ENCODE data around the gene SUN3. TPM values are rescaled to one million over a fixed set of nuclear protein-coding genes. Genes with fewer than 3 reads are reported as not detected.

SUN3 gene
- polyA plus RNA-seq, 2 of the 4 experiments (the other 2 are of a cell fraction): not detected

DNA sequence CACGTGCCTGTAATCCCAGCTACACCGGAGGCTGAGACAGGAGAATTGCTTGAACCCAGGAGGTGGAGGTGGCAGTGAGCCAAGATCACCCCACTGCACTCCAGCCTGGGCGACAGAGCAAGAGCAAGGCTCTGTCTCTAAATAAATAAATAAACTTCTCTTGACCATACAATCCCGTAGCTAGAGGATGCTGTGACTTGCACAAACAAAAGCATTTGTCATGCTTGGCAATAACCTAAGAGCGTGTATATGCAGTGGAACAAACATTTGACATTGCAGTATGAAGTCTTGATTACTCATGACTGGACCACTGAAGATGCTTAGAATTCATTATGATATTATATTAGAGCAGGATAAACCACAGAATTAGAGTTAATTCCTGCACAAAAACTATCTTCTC lies 5.0 kb upstream of the SUN3 start:
- ChIA-PET POLR2A (no interaction called here), CTCF (interaction anchor here (1.0 to 6.5 kb wide), 5 partner anchors 10 to 76 kb away, joined by 3 to 35 read pairs (median 3); partner anchors contain the start of gene UPP1)
- peaks cover 11% of the 10 kb centered on the region; the same call in 1 of the 3 replicates for H3K4me1 ChIP-seq
- WGBS (ENCODE audit: missing lambda C conversion rate): 24% methylated on average over 5 of the region's 5 CpGs
- H3K4me2 ChIP-seq: no peak overlapping the region
- H3K27ac ChIP-seq: no peak overlapping the region
- no peaks in the 10 kb centered on the region for H3K9me3 ChIP-seq
- no peak for TF ChIP-seq HOXB13 (CRISPR knock-in tag; IDR thresholded peaks at IDR 0.05; ENCODE audit: low read depth)
- TF ChIP-seq, protein P1, sequence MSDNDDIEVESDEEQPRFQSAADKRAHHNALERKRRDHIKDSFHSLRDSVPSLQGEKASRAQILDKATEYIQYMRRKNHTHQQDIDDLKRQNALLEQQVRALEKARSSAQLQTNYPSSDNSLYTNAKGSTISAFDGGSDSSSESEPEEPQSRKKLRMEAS (IDR thresholded peaks at IDR 0.05): no peak
- no peak for TF ChIP-seq RCOR1 (IDR thresholded peaks at IDR 0.05; ENCODE audit: low read depth, low read length)
- no peak for TF ChIP-seq JUNB (IDR thresholded peaks at IDR 0.05)
- no peak for TF ChIP-seq FOSB (CRISPR knock-in tag; IDR thresholded peaks at IDR 0.05)
- no peak for TF ChIP-seq HOXA7 (CRISPR knock-in tag; IDR thresholded peaks at IDR 0.05)
- TF ChIP-seq CEBPB (IDR thresholded peaks at IDR 0.05): no peak
- TF ChIP-seq KDM5A (IDR thresholded peaks at IDR 0.05): no peak
- no peak for TF ChIP-seq POLR2AphosphoS2 (conservative IDR thresholded peaks at IDR 0.05; ENCODE audit: low read length)
- no peak for TF ChIP-seq JUN (IDR thresholded peaks at IDR 0.05)
- no peak for TF ChIP-seq CHD4 (IDR thresholded peaks at IDR 0.05; ENCODE audit: borderline replicate concordance)
- TF ChIP-seq ZNF302 (CRISPR knock-in tag; IDR thresholded peaks at IDR 0.05): no peak
- no peak for TF ChIP-seq FOSL2 (IDR thresholded peaks at IDR 0.05)
- TF ChIP-seq FOSL2 (CRISPR knock-in tag; IDR thresholded peaks at IDR 0.05): no peak
- TF ChIP-seq POLR2A (IDR thresholded peaks at IDR 0.05; ENCODE audit: low read length): no peak
- ATAC-seq: no peak
- peak; percentile 23 for FAIRE-seq
- no peak overlapping the region for H3K4me3 ChIP-seq
- DNase-seq (ENCODE audit: low read depth in 1 of 2, low spot score in 1 of 2): peak in 1 of 2 experiments; percentile 11

DNA sequence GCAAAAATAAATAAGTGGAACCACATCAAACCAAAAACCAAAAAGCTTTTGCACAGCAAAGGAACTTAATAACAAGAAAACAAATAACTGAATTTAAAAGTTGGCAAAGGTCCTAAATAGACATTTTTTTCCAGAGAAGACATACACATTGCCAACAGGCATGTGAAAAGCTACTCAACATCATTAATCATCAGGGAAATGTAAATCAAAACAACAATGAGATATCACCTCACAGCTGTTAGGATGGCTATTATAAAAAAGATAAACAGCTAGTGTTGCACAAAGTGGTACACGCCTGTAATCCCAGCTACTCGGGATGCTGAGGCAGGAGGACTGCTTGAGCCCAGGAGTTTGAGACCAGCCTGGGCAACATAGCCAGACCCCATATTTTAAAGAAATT lies 2.2 kb upstream of the SUN3 start:
- 41% methylated on average over 2 of the region's 2 CpGs for WGBS (ENCODE audit: missing lambda C conversion rate)
- ChIA-PET CTCF (interaction anchor here (0.8 kb wide), 1 partner anchor 78 kb away, joined by 4 read pairs; no protein-coding TSS in a partner anchor), POLR2A (no interaction called here)
- no peak for ATAC-seq
- no peak for TF ChIP-seq CHD4 (IDR thresholded peaks at IDR 0.05; ENCODE audit: borderline replicate concordance)
- TF ChIP-seq CBX8 (IDR thresholded peaks at IDR 0.05): 0 out of 2 replicates have a peak, but pooled peaks have one; percentile 39
- Histone ChIP-seq H3K4me3 (no peak overlapping the region), H3K9me3 (no peaks in the 10 kb centered on the region), H3K4me2 (no peak overlapping the region), H3K27ac (no peak overlapping the region), H3K4me1 (peaks cover 9% of the 10 kb centered on the region)
- DNase-seq (ENCODE audit: low read depth in 1 of 2, low spot score in 1 of 2): no peak
- FAIRE-seq: peak; percentile 28

DNA sequence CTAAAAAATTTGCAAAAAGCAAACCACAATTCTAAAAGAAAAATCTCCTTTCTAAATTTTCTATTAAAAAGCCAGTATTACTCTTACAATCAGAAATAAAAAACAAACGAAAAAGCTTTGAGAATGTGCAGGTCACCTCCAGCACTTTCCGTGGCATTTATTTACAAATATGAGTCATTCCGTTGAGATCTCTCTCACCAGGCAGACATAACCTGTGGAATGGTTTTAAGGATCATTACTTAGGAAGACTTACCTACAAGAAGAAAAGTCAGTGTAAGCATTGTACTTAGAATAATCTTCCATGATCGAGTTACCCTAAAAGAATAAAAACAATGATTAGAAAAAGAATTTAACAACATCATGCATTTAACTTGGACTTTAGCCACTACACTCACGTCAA lies 3.3 kb downstream of the SUN3 start:
- peaks cover 13% of the 10 kb centered on the region for H3K4me1 ChIP-seq
- peak in 1 of 2 experiments; percentile 18 for DNase-seq (ENCODE audit: low read depth in 1 of 2, low spot score in 1 of 2)
- ChIA-PET CTCF (interaction anchor here (0.6 to 1.1 kb wide), 2 partner anchors 11 to 89 kb away, joined by 3 read pairs; no protein-coding TSS in a partner anchor), POLR2A (no interaction called here)
- peaks cover 14% of the 10 kb centered on the region; the same call in 2 of the 3 replicates for H3K9me3 ChIP-seq
- no peak overlapping the region for H3K4me3 ChIP-seq
- peak; percentile 73 for FAIRE-seq
- H3K4me2 ChIP-seq: peak overlapping the region; percentile 53
- ATAC-seq: 0 out of 6 replicates have a peak, but pooled peaks of 1 of the 2 experiments have one; percentile 46
- no peak overlapping the region for H3K27ac ChIP-seq
- TF ChIP-seq FOSL2 (IDR thresholded peaks at IDR 0.05) (peak; percentile 55; the same call in 1 of the 2 replicates), FOSL2 (CRISPR knock-in tag; IDR thresholded peaks at IDR 0.05) (peak; percentile 62; the same call in 1 of the 2 replicates), JUNB (IDR thresholded peaks at IDR 0.05) (peak; percentile 23; the same call in 1 of the 2 replicates), CBX2 (IDR thresholded peaks at IDR 0.05; ENCODE audit: borderline replicate concordance, low read depth) (no peak), TP53 (CRISPR knock-in tag; IDR thresholded peaks at IDR 0.05) (no peak)
- 15% methylated on average over 5 of the region's 5 CpGs for WGBS (ENCODE audit: missing lambda C conversion rate)

DNA sequence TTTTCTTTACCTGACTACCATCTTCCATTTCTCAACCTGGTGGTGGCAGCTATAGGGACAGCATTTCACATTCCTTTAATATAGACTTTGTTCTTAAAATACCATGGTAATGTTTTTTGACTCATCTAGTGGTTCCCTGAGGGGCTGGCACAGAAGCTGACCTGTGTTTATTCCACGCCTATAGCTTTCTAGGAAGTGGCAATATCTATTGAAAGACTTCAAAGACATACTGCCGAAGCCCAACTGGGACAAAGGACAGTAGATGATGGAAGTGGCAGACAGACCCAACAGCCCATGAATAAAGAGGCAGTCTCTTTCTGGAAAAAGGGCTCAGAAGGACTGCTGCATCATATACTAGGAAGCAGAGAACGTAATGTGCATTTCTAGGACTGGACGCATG lies 11.2 kb downstream of the SUN3 start:
- DNase-seq (ENCODE audit: low read depth in 1 of 2, low spot score in 1 of 2) (no peak), FAIRE-seq (no peak), ATAC-seq (no peak)
- no peak overlapping the region for H3K4me2 ChIP-seq
- ChIA-PET CTCF (interaction anchor here (0.7 kb wide), 1 partner anchor 45 kb away, joined by 3 read pairs; no protein-coding TSS in a partner anchor), POLR2A (no interaction called here)
- no peaks in the 10 kb centered on the region for H3K4me1 ChIP-seq
- no peak overlapping the region for H3K27ac ChIP-seq
- WGBS (ENCODE audit: missing lambda C conversion rate): 65% methylated on average over 4 of the region's 4 CpGs
- no peaks in the 10 kb centered on the region; the same call in 2 of the 3 replicates for H3K9me3 ChIP-seq
- no peak for TF ChIP-seq CBX2 (IDR thresholded peaks at IDR 0.05; ENCODE audit: borderline replicate concordance, low read depth)
- no peak for TF ChIP-seq RCOR1 (IDR thresholded peaks at IDR 0.05; ENCODE audit: low read depth, low read length)
- no peak for TF ChIP-seq HEYL (CRISPR knock-in tag; IDR thresholded peaks at IDR 0.05)
- TF ChIP-seq, protein P2, sequence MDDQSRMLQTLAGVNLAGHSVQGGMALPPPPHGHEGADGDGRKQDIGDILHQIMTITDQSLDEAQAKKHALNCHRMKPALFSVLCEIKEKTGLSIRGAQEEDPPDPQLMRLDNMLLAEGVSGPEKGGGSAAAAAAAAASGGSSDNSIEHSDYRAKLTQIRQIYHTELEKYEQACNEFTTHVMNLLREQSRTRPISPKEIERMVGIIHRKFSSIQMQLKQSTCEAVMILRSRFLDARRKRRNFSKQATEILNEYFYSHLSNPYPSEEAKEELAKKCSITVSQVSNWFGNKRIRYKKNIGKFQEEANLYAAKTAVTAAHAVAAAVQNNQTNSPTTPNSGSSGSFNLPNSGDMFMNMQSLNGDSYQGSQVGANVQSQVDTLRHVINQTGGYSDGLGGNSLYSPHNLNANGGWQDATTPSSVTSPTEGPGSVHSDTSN (IDR thresholded peaks at IDR 0.05): no peak
- TF ChIP-seq MAZ (IDR thresholded peaks at IDR 0.05; ENCODE audit: borderline replicate concordance, low read depth, low read length): no peak
- TF ChIP-seq CHD2 (IDR thresholded peaks at IDR 0.05; ENCODE audit: low read length, partially characterized antibody): no peak
- TF ChIP-seq EHMT2 (IDR thresholded peaks at IDR 0.05; ENCODE audit: low read depth): no peak
- no peak for TF ChIP-seq POLR2A (IDR thresholded peaks at IDR 0.05; ENCODE audit: low read length)
- TF ChIP-seq CEBPB (IDR thresholded peaks at IDR 0.05): no peak
- TF ChIP-seq KDM5A (IDR thresholded peaks at IDR 0.05): no peak
- no peak for TF ChIP-seq RAD21 (conservative IDR thresholded peaks at IDR 0.05 in 1 of 2, IDR thresholded peaks at IDR 0.05 in 1 of 2)
- TF ChIP-seq, protein P3, sequence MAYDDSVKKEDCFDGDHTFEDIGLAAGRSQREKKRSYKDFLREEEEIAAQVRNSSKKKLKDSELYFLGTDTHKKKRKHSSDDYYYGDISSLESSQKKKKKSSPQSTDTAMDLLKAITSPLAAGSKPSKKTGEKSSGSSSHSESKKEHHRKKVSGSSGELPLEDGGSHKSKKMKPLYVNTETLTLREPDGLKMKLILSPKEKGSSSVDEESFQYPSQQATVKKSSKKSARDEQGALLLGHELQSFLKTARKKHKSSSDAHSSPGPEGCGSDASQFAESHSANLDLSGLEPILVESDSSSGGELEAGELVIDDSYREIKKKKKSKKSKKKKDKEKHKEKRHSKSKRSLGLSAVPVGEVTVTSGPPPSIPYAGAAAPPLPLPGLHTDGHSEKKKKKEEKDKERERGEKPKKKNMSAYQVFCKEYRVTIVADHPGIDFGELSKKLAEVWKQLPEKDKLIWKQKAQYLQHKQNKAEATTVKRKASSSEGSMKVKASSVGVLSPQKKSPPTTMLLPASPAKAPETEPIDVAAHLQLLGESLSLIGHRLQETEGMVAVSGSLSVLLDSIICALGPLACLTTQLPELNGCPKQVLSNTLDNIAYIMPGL (CRISPR knock-in tag; IDR thresholded peaks at IDR 0.05; ENCODE audit: borderline replicate concordance): no peak
- TF ChIP-seq BHLHE40 (IDR thresholded peaks at IDR 0.05; ENCODE audit: low read depth, low read length): no peak
- H3K4me3 ChIP-seq: no peak overlapping the region

All from A549 (cell line).